DMS114 treated with DMSO at 0.1 percent for 48 hours (cell line): ENCODE data around the gene PPT2.
"Not testable (repeated sequence)": the region's sequence is repeated elsewhere in the genome, so short reads cannot be mapped to it uniquely, and the experiment has no call there.

Source experiments
- DNase-seq: peaks from one replicate; lab custom pipeline; 2025; ENCODE audit not compliant: unreplicated experiment; lab: John Stamatoyannopoulos, UW

PPT2 gene

GRCh38 chr6:32188381-32189068 lies 34.6 kb downstream of the PPT2 start:
- DNase-seq = no peak

- DNase-seq = no peak
Measured at GRCh38 chr6:32189069-32189741, 35.3 kb downstream of the PPT2 start.

GRCh38 chr6:32189742-32190053 lies 35.8 kb downstream of the PPT2 start:
- no peak for DNase-seq

GRCh38 chr6:32190054-32190851 lies 36.3 kb downstream of the PPT2 start, which contains the start of gene PBX2:
Gene PBX2 (minus strand): TSS chr6:32190202. CDS start chr6:32189915, 287 bp downstream.
- peak; percentile 87 for DNase-seq

GRCh38 chr6:32190911-32191677 lies 37.2 kb downstream of the PPT2 start:
- no peak for DNase-seq

GRCh38 chr6:32191696-32192607 lies 38.0 kb downstream of the PPT2 start:
- DNase-seq = no peak

GRCh38 chr6:32192608-32193039 lies 38.7 kb downstream of the PPT2 start, which contains the start of gene GPSM3:
Gene GPSM3 (minus strand): TSS chr6:32192643. CDS start chr6:32192513, 130 bp downstream.
- DNase-seq = no peak

GRCh38 chr6:32193096-32193495 lies 39.2 kb downstream of the PPT2 start:
- not testable (repeated sequence) for DNase-seq

GRCh38 chr6:32194388-32194787 lies 40.4 kb downstream of the PPT2 start:
- no peak for DNase-seq

GRCh38 chr6:32194825-32195651 lies 41.1 kb downstream of the PPT2 start:
- DNase-seq = peak; percentile 81

- DNase-seq = peak; percentile 99
Measured at GRCh38 chr6:32195652-32195901, 41.6 kb downstream of the PPT2 start.

GRCh38 chr6:32195902-32196681 lies 42.2 kb downstream of the PPT2 start:
- DNase-seq = peak; percentile 69

GRCh38 chr6:32196682-32197616 lies 43.0 kb downstream of the PPT2 start:
- DNase-seq = no peak

- no peak for DNase-seq
Measured at GRCh38 chr6:32198345-32198696, 44.4 kb downstream of the PPT2 start.

GRCh38 chr6:32198866-32199265 lies 44.9 kb downstream of the PPT2 start:
- no peak for DNase-seq

- no peak for DNase-seq
Measured at GRCh38 chr6:32200711-32201475, 47.0 kb downstream of the PPT2 start.

GRCh38 chr6:32202186-32202585 lies 48.2 kb downstream of the PPT2 start:
- no peak for DNase-seq
